Neural progenitor cell (in vitro differentiated cells): ENCODE results near the gene CACNB4. TPM values are rescaled to one million over a fixed set of nuclear protein-coding genes. Genes with fewer than 3 reads are reported as not detected.

Experiments
- DNase-seq: peaks from one replicate; pipeline ENCODE4 v3.0.0-alpha.2; 2016; ENCODE audit warnings: low spot score
- H2AFZ ChIP-seq: fragments of 200-600 bp; sonication (generic); replicated peaks from 2 replicates; pipeline ENCODE4 v1.6.1; 2016; ENCODE audit warnings: antibody characterized with exemption
- H3F3A ChIP-seq: fragments of 200-600 bp; sonication (generic); 2 replicates; pipeline ENCODE4 v1.6.1; 2016; ENCODE audit warnings: antibody characterized with exemption, low read depth
- H3K27ac ChIP-seq: fragments of 200-600 bp; sonication (generic); 2 replicates; pipeline ENCODE4 v1.5.1; 2016; ENCODE audit warnings: mild to moderate bottlenecking
- H3K27me3 ChIP-seq: fragments of 200-600 bp; sonication (generic); 2 replicates; pipeline ENCODE4 v1.6.1; 2016; ENCODE audit warnings: mild to moderate bottlenecking, moderate library complexity
- H3K36me3 ChIP-seq: fragments of 200-600 bp; sonication (generic); 2 replicates; pipeline ENCODE4 v1.5.1; 2016
- H3K4me1 ChIP-seq: fragments of 200-600 bp; sonication (generic); 2 replicates; pipeline ENCODE4 v1.6.1; 2016; ENCODE audit warnings: mixed run types
- H3K4me2 ChIP-seq: fragments of 200-600 bp; sonication (generic); 2 replicates; pipeline ENCODE4 v1.6.1; 2016
- H3K4me3 ChIP-seq: fragments of 200-600 bp; sonication (generic); 2 replicates; pipeline ENCODE4 v1.5.1; 2016
- H3K79me2 ChIP-seq: fragments of 200-600 bp; sonication (generic); 2 replicates; pipeline ENCODE4 v1.6.1; 2016; ENCODE audit warnings: low read depth
- H3K9ac ChIP-seq: fragments of 200-600 bp; sonication (generic); 2 replicates; pipeline ENCODE4 v1.6.1; 2016
- H3K9me3 ChIP-seq: fragments of 200-600 bp; sonication (generic); 2 replicates; pipeline ENCODE4 v1.5.1; 2016; ENCODE audit warnings: low read depth
- H4K20me1 ChIP-seq: fragments of 200-600 bp; sonication (generic); 2 replicates; pipeline ENCODE4 v1.6.1; 2016; ENCODE audit warnings: low read depth
- H3K27ac Mint-ChIP-seq: 3 replicates; pipeline ENCODE4 v1.8.0; 2021; ENCODE audit warnings: mixed read lengths
- H3K27me3 Mint-ChIP-seq: 2 replicates; pipeline ENCODE4 v1.8.0; 2022; ENCODE audit warnings: low read depth, mild to moderate bottlenecking, inconsistent platforms, moderate library complexity, mixed read lengths; ENCODE audit not compliant: insufficient read depth
- H3K36me3 Mint-ChIP-seq: 3 replicates; pipeline ENCODE4 v1.8.0; 2021; ENCODE audit warnings: mixed read lengths
- H3K4me1 Mint-ChIP-seq: 3 replicates; pipeline ENCODE4 v1.8.0; 2021; ENCODE audit warnings: mixed read lengths
- H3K4me3 Mint-ChIP-seq: 3 replicates; pipeline ENCODE4 v1.8.0; 2021; ENCODE audit warnings: mild to moderate bottlenecking, moderate library complexity, mixed read lengths
- H3K9me3 Mint-ChIP-seq: 3 replicates; pipeline ENCODE4 v1.8.0; 2020; ENCODE audit warnings: mixed read lengths
- CTCF ChIP-seq: fragments of 200-600 bp; sonication (generic); IDR thresholded peaks from 2 replicates; pipeline ENCODE4 v1.5.1; 2017; ENCODE audit warnings: antibody characterized with exemption, mild to moderate bottlenecking
- EZH2 ChIP-seq: fragments of 200-600 bp; sonication (generic); IDR thresholded peaks from 2 replicates; pipeline ENCODE4 v1.6.1; 2017; ENCODE audit warnings: antibody characterized with exemption, mild to moderate bottlenecking, moderate library complexity
- EZH2phosphoT487 ChIP-seq: fragments of 200-600 bp; sonication (generic); IDR thresholded peaks from 2 replicates; pipeline ENCODE4 v1.6.1; 2017; ENCODE audit warnings: antibody characterized with exemption
- total RNA-seq: library from RNA; depleted of rRNA; stranded (reverse); fragments of >200 nt; gene quantifications from 2 replicates; pipeline ENCODE4 v1.2.3, GENCODE V29; 2015; ENCODE audit warnings: low replicate concordance

CACNB4 gene
- total RNA-seq, 1 donor from 2014 or later: 14.2 TPM

- Mint-ChIP-seq H3K27me3 (peaks cover 4% of the 10 kb centered on the region), H3K9me3 (no peaks in the 10 kb centered on the region), H3K36me3 (peaks cover 8% of the 10 kb centered on the region), H3K27ac (peak overlapping the region; percentile 69), H3K4me1 (peaks cover 30% of the 10 kb centered on the region), H3K4me3 (peak overlapping the region; percentile 80)
- H3K9ac ChIP-seq: no peak overlapping the region
- no peaks in the 10 kb centered on the region for H3K27me3 ChIP-seq
- no peak for TF ChIP-seq EZH2
- no peak for TF ChIP-seq EZH2phosphoT487
- TF ChIP-seq CTCF: no peak
- H3K4me3 ChIP-seq: peak overlapping the region; percentile 28
- H3K4me1 ChIP-seq: peaks cover 14% of the 10 kb centered on the region
- H3F3A ChIP-seq: no peaks in the 10 kb centered on the region
- H3K27ac ChIP-seq: no peak overlapping the region
- peak overlapping the region; percentile 96 for H2AFZ ChIP-seq
- peak; percentile 17 for DNase-seq
- H3K4me2 ChIP-seq: peak overlapping the region; percentile 51
- no peaks in the 10 kb centered on the region for H3K9me3 ChIP-seq
- no peaks in the 10 kb centered on the region for H3K79me2 ChIP-seq
- H3K36me3 ChIP-seq: no peaks in the 10 kb centered on the region
- no peaks in the 10 kb centered on the region for H4K20me1 ChIP-seq
These were observed 125.6 kb downstream of the CACNB4 start for GRCh38 chr2:151973013-151973900.

GRCh38 chr2:151972241-151973012 is 126.4 kb downstream of the CACNB4 start:
- H3K4me3 Mint-ChIP-seq: peak overlapping the region; percentile 80

GRCh38 chr2:151971301-151972051 is 127.4 kb downstream of the CACNB4 start:
- Mint-ChIP-seq H3K9me3 (no peaks in the 10 kb centered on the region), H3K27ac (no peak overlapping the region), H3K27me3 (peaks cover 3% of the 10 kb centered on the region), H3K36me3 (peaks cover 8% of the 10 kb centered on the region), H3K4me1 (peaks cover 30% of the 10 kb centered on the region), H3K4me3 (no peak overlapping the region)
- no peak for TF ChIP-seq EZH2
- no peak for TF ChIP-seq EZH2phosphoT487
- no peak for TF ChIP-seq CTCF
- Histone ChIP-seq H3K36me3 (no peaks in the 10 kb centered on the region), H3K27me3 (no peaks in the 10 kb centered on the region), H3K79me2 (no peaks in the 10 kb centered on the region), H3K4me2 (no peak overlapping the region), H3F3A (no peaks in the 10 kb centered on the region), H3K9me3 (no peaks in the 10 kb centered on the region), H3K27ac (no peak overlapping the region), H2AFZ (no peak overlapping the region), H4K20me1 (no peaks in the 10 kb centered on the region), H3K4me1 (peaks cover 14% of the 10 kb centered on the region), H3K9ac (no peak overlapping the region), H3K4me3 (no peak overlapping the region)
- no peak for DNase-seq

More at GRCh38 chr2:151972241-151973012, 126.4 kb downstream of the CACNB4 start:
- DNase-seq: no peak
- Histone ChIP-seq H3K9ac (no peak overlapping the region), H3K9me3 (no peaks in the 10 kb centered on the region), H3K4me2 (peak overlapping the region; percentile 51), H3K4me1 (peaks cover 14% of the 10 kb centered on the region), H3K27ac (no peak overlapping the region), H3K36me3 (no peaks in the 10 kb centered on the region), H2AFZ (peak overlapping the region; percentile 96), H3K27me3 (no peaks in the 10 kb centered on the region), H3F3A (no peaks in the 10 kb centered on the region), H4K20me1 (no peaks in the 10 kb centered on the region), H3K4me3 (peak overlapping the region; percentile 28), H3K79me2 (no peaks in the 10 kb centered on the region)
- no peaks in the 10 kb centered on the region for H3K9me3 Mint-ChIP-seq
- H3K27ac Mint-ChIP-seq: peak overlapping the region; percentile 69
- H3K36me3 Mint-ChIP-seq: peaks cover 8% of the 10 kb centered on the region
- peaks cover 30% of the 10 kb centered on the region for H3K4me1 Mint-ChIP-seq
- peaks cover 4% of the 10 kb centered on the region for H3K27me3 Mint-ChIP-seq
- TF ChIP-seq EZH2: no peak
